ENCODE measurements around the gene FOLR1.

The FOLR1 gene

GRCh38 chr11:72233773-72234513, 42.0 kb downstream of the FOLR1 start:
- Histone ChIP-seq H3K27me3 (ENCODE audit: control insufficient read depth, insufficient read depth, low read length) (peaks cover 7% of the 10 kb centered on the region), H3K4me1 (ENCODE audit: control insufficient read depth, insufficient read depth, low read length) (peaks cover 14% of the 10 kb centered on the region), H3K9me3 (ENCODE audit: control insufficient read depth, low read length) (no peaks in the 10 kb centered on the region), H3K36me3 (ENCODE audit: control insufficient read depth, insufficient read depth, low read length) (peaks cover 49% of the 10 kb centered on the region), H3K9ac (ENCODE audit: low read length) (no peak overlapping the region), H3K4me3 (ENCODE audit: low read length) (no peak overlapping the region)

GRCh38 chr11:72234514-72234830, 42.5 kb downstream of the FOLR1 start:
- no peak overlapping the region for H3K9ac ChIP-seq (ENCODE audit: low read length)
- peaks cover 12% of the 10 kb centered on the region for H3K27me3 ChIP-seq (ENCODE audit: control insufficient read depth, insufficient read depth, low read length)
- peaks cover 47% of the 10 kb centered on the region for H3K36me3 ChIP-seq (ENCODE audit: control insufficient read depth, insufficient read depth, low read length)
- H3K4me1 ChIP-seq (ENCODE audit: control insufficient read depth, insufficient read depth, low read length): peaks cover 19% of the 10 kb centered on the region
- H3K9me3 ChIP-seq (ENCODE audit: control insufficient read depth, low read length): no peaks in the 10 kb centered on the region
- no peak overlapping the region for H3K4me3 ChIP-seq (ENCODE audit: low read length)

- Histone ChIP-seq H3K9ac (ENCODE audit: low read length) (no peak overlapping the region), H3K4me1 (ENCODE audit: control insufficient read depth, insufficient read depth, low read length) (peaks cover 21% of the 10 kb centered on the region), H3K27me3 (ENCODE audit: control insufficient read depth, insufficient read depth, low read length) (peaks cover 15% of the 10 kb centered on the region), H3K36me3 (ENCODE audit: control insufficient read depth, insufficient read depth, low read length) (peaks cover 47% of the 10 kb centered on the region), H3K4me3 (ENCODE audit: low read length) (no peak overlapping the region), H3K9me3 (ENCODE audit: control insufficient read depth, low read length) (no peaks in the 10 kb centered on the region)
These were observed 43.0 kb downstream of the FOLR1 start for GRCh38 chr11:72234920-72235319.

GRCh38 chr11:72235351-72236057, 43.6 kb downstream of the FOLR1 start:
- Histone ChIP-seq H3K9me3 (ENCODE audit: control insufficient read depth, low read length) (no peaks in the 10 kb centered on the region), H3K9ac (ENCODE audit: low read length) (no peak overlapping the region), H3K27me3 (ENCODE audit: control insufficient read depth, insufficient read depth, low read length) (peaks cover 20% of the 10 kb centered on the region), H3K4me1 (ENCODE audit: control insufficient read depth, insufficient read depth, low read length) (peaks cover 27% of the 10 kb centered on the region), H3K36me3 (ENCODE audit: control insufficient read depth, insufficient read depth, low read length) (peaks cover 42% of the 10 kb centered on the region), H3K4me3 (ENCODE audit: low read length) (no peak overlapping the region)

GRCh38 chr11:72236083-72236697, 44.2 kb downstream of the FOLR1 start:
- H3K4me1 ChIP-seq (ENCODE audit: control insufficient read depth, insufficient read depth, low read length): peaks cover 32% of the 10 kb centered on the region
- H3K27me3 ChIP-seq (ENCODE audit: control insufficient read depth, insufficient read depth, low read length): peaks cover 27% of the 10 kb centered on the region
- peaks cover 35% of the 10 kb centered on the region for H3K36me3 ChIP-seq (ENCODE audit: control insufficient read depth, insufficient read depth, low read length)
- H3K9ac ChIP-seq (ENCODE audit: low read length): no peak overlapping the region
- H3K9me3 ChIP-seq (ENCODE audit: control insufficient read depth, low read length): no peaks in the 10 kb centered on the region
- no peak overlapping the region for H3K4me3 ChIP-seq (ENCODE audit: low read length)

GRCh38 chr11:72236774-72237111, 44.8 kb downstream of the FOLR1 start:
- H3K9me3 ChIP-seq (ENCODE audit: control insufficient read depth, low read length): no peaks in the 10 kb centered on the region
- H3K9ac ChIP-seq (ENCODE audit: low read length): no peak overlapping the region
- no peak overlapping the region for H3K4me3 ChIP-seq (ENCODE audit: low read length)
- H3K36me3 ChIP-seq (ENCODE audit: control insufficient read depth, insufficient read depth, low read length): peaks cover 30% of the 10 kb centered on the region
- peaks cover 33% of the 10 kb centered on the region for H3K27me3 ChIP-seq (ENCODE audit: control insufficient read depth, insufficient read depth, low read length)
- peaks cover 32% of the 10 kb centered on the region for H3K4me1 ChIP-seq (ENCODE audit: control insufficient read depth, insufficient read depth, low read length)

GRCh38 chr11:72237112-72237931, 45.4 kb downstream of the FOLR1 start:
- Histone ChIP-seq H3K4me1 (ENCODE audit: control insufficient read depth, insufficient read depth, low read length) (peaks cover 32% of the 10 kb centered on the region), H3K36me3 (ENCODE audit: control insufficient read depth, insufficient read depth, low read length) (peaks cover 30% of the 10 kb centered on the region), H3K4me3 (ENCODE audit: low read length) (no peak overlapping the region), H3K27me3 (ENCODE audit: control insufficient read depth, insufficient read depth, low read length) (peaks cover 39% of the 10 kb centered on the region), H3K9me3 (ENCODE audit: control insufficient read depth, low read length) (no peaks in the 10 kb centered on the region), H3K9ac (ENCODE audit: low read length) (no peak overlapping the region)

GRCh38 chr11:72238040-72238450, 46.1 kb downstream of the FOLR1 start:
- H3K4me3 ChIP-seq (ENCODE audit: low read length): no peak overlapping the region
- peaks cover 32% of the 10 kb centered on the region for H3K4me1 ChIP-seq (ENCODE audit: control insufficient read depth, insufficient read depth, low read length)
- H3K9me3 ChIP-seq (ENCODE audit: control insufficient read depth, low read length): no peaks in the 10 kb centered on the region
- H3K27me3 ChIP-seq (ENCODE audit: control insufficient read depth, insufficient read depth, low read length): peaks cover 45% of the 10 kb centered on the region
- peaks cover 28% of the 10 kb centered on the region for H3K36me3 ChIP-seq (ENCODE audit: control insufficient read depth, insufficient read depth, low read length)
- H3K9ac ChIP-seq (ENCODE audit: low read length): no peak overlapping the region

- H3K27me3 ChIP-seq (ENCODE audit: control insufficient read depth, insufficient read depth, low read length): peaks cover 51% of the 10 kb centered on the region
- H3K4me1 ChIP-seq (ENCODE audit: control insufficient read depth, insufficient read depth, low read length): peaks cover 32% of the 10 kb centered on the region
- no peaks in the 10 kb centered on the region for H3K9me3 ChIP-seq (ENCODE audit: control insufficient read depth, low read length)
- H3K36me3 ChIP-seq (ENCODE audit: control insufficient read depth, insufficient read depth, low read length): peaks cover 22% of the 10 kb centered on the region
- no peak overlapping the region for H3K9ac ChIP-seq (ENCODE audit: low read length)
- H3K4me3 ChIP-seq (ENCODE audit: low read length): no peak overlapping the region
These were observed 46.8 kb downstream of the FOLR1 start for GRCh38 chr11:72238492-72239312.

GRCh38 chr11:72239313-72239848, 47.4 kb downstream of the FOLR1 start:
- Histone ChIP-seq H3K27me3 (ENCODE audit: control insufficient read depth, insufficient read depth, low read length) (peaks cover 58% of the 10 kb centered on the region), H3K9me3 (ENCODE audit: control insufficient read depth, low read length) (no peaks in the 10 kb centered on the region), H3K4me3 (ENCODE audit: low read length) (no peak overlapping the region), H3K9ac (ENCODE audit: low read length) (no peak overlapping the region), H3K4me1 (ENCODE audit: control insufficient read depth, insufficient read depth, low read length) (peaks cover 32% of the 10 kb centered on the region), H3K36me3 (ENCODE audit: control insufficient read depth, insufficient read depth, low read length) (peaks cover 15% of the 10 kb centered on the region)

GRCh38 chr11:72239849-72240460, 48.0 kb downstream of the FOLR1 start:
- H3K9ac ChIP-seq (ENCODE audit: low read length): peak overlapping the region; percentile 7
- H3K4me1 ChIP-seq (ENCODE audit: control insufficient read depth, insufficient read depth, low read length): peaks cover 32% of the 10 kb centered on the region

More at GRCh38 chr11:72239849-72240460, 48.0 kb downstream of the FOLR1 start:
- Histone ChIP-seq H3K36me3 (ENCODE audit: control insufficient read depth, insufficient read depth, low read length) (peaks cover 11% of the 10 kb centered on the region), H3K4me3 (ENCODE audit: low read length) (no peak overlapping the region), H3K27me3 (ENCODE audit: control insufficient read depth, insufficient read depth, low read length) (peaks cover 64% of the 10 kb centered on the region), H3K9me3 (ENCODE audit: control insufficient read depth, low read length) (no peaks in the 10 kb centered on the region)
